Parathyroid adenoma (tissue), 2 donors: Measurements from ENCODE around the gene GABARAP.

Experiments
- H2AFZ ChIP-seq: fragments of 300-600 bp; sonication (generic); one replicate; pipeline ENCODE4 v1.7.0; 2017; ENCODE audit warnings: antibody characterized with exemption, mild to moderate bottlenecking
- H3K27ac ChIP-seq: fragments of 300-600 bp; sonication (generic); one replicate; pipeline ENCODE4 v1.7.0; 2017
- H3K27me3 ChIP-seq: fragments of 300-600 bp; sonication (generic); one replicate; pipeline ENCODE4 v1.7.0; 2017; ENCODE audit warnings: low read length; ENCODE audit not compliant: control insufficient read depth, insufficient read depth
- H3K36me3 ChIP-seq: fragments of 300-600 bp; sonication (generic); one replicate; pipeline ENCODE4 v1.7.0; 2017; ENCODE audit warnings: low read length; ENCODE audit not compliant: control insufficient read depth, insufficient read depth
- H3K4me1 ChIP-seq: fragments of 300-600 bp; sonication (generic); one replicate; pipeline ENCODE4 v1.7.0; 2017; ENCODE audit warnings: control low read depth
- H3K4me2 ChIP-seq: fragments of 300-600 bp; sonication (generic); one replicate; pipeline ENCODE4 v1.7.0; 2017; ENCODE audit warnings: low read length
- H3K4me3 ChIP-seq: fragments of 300-600 bp; sonication (generic); one replicate; pipeline ENCODE4 v1.7.0; 2017; ENCODE audit warnings: low read depth, low read length
- H3K79me2 ChIP-seq: fragments of 300-600 bp; sonication (generic); one replicate; pipeline ENCODE4 v1.7.0; 2017; ENCODE audit warnings: control low read depth
- H3K9ac ChIP-seq: fragments of 300-600 bp; sonication (generic); one replicate; pipeline ENCODE4 v1.7.0; 2017; ENCODE audit warnings: mild to moderate bottlenecking
- H3K9me3 ChIP-seq: fragments of 300-600 bp; sonication (generic); one replicate; pipeline ENCODE4 v1.7.0; 2017; ENCODE audit warnings: low read length; ENCODE audit not compliant: control insufficient read depth
- CTCF ChIP-seq: fragments of 300-600 bp; sonication (generic); IDR thresholded peaks from one replicate; pipeline ENCODE4 v1.7.0; 2017; ENCODE audit warnings: antibody characterized with exemption, mild to moderate bottlenecking
- donor health status: primary hyperparathyroidism.

Gene GABARAP

GRCh38 chr17:7261379-7262191 is 19.3 kb upstream of the GABARAP start:
- no peaks in the 10 kb centered on the region for H3K27me3 ChIP-seq
- H3K27ac ChIP-seq: peak overlapping the region; percentile 99

GRCh38 chr17:7260651-7261378 is 18.6 kb upstream of the GABARAP start:
- H3K4me3 ChIP-seq: peak overlapping the region; percentile 83
- no peak for TF ChIP-seq CTCF
- H3K4me1 ChIP-seq: peaks cover 15% of the 10 kb centered on the region
- H2AFZ ChIP-seq: peak overlapping the region; percentile 97
- H3K9me3 ChIP-seq: no peaks in the 10 kb centered on the region
- peak overlapping the region; percentile 99 for H3K9ac ChIP-seq
- H3K27ac ChIP-seq: peak overlapping the region; percentile 99
- H3K36me3 ChIP-seq: no peaks in the 10 kb centered on the region
- peaks cover 11% of the 10 kb centered on the region for H3K79me2 ChIP-seq
- no peaks in the 10 kb centered on the region for H3K27me3 ChIP-seq
- H3K4me2 ChIP-seq: peak overlapping the region; percentile 99

More at GRCh38 chr17:7261379-7262191, 19.3 kb upstream of the GABARAP start:
- H3K36me3 ChIP-seq: no peaks in the 10 kb centered on the region
- peak overlapping the region; percentile 99 for H3K4me2 ChIP-seq
- H3K4me1 ChIP-seq: peaks cover 15% of the 10 kb centered on the region
- TF ChIP-seq CTCF: no peak
- peak overlapping the region; percentile 97 for H2AFZ ChIP-seq
- H3K79me2 ChIP-seq: peaks cover 11% of the 10 kb centered on the region
- H3K4me3 ChIP-seq: peak overlapping the region; percentile 83
- peak overlapping the region; percentile 99 for H3K9ac ChIP-seq
- no peaks in the 10 kb centered on the region for H3K9me3 ChIP-seq

- no peak for TF ChIP-seq CTCF
- Histone ChIP-seq H3K4me2 (peak overlapping the region; percentile 99), H2AFZ (no peak overlapping the region), H3K79me2 (peaks cover 11% of the 10 kb centered on the region), H3K36me3 (no peaks in the 10 kb centered on the region), H3K27me3 (no peaks in the 10 kb centered on the region), H3K4me3 (peak overlapping the region; percentile 83), H3K9me3 (no peaks in the 10 kb centered on the region), H3K9ac (no peak overlapping the region), H3K4me1 (peaks cover 15% of the 10 kb centered on the region), H3K27ac (peak overlapping the region; percentile 99)
Observed at GRCh38 chr17:7260151-7260550, 17.9 kb upstream of the GABARAP start.

GRCh38 chr17:7259555-7259889 is 17.3 kb upstream of the GABARAP start:
- Histone ChIP-seq H3K9ac (no peak overlapping the region), H2AFZ (no peak overlapping the region), H3K27me3 (no peaks in the 10 kb centered on the region), H3K9me3 (no peaks in the 10 kb centered on the region), H3K4me2 (no peak overlapping the region), H3K36me3 (no peaks in the 10 kb centered on the region), H3K4me3 (no peak overlapping the region), H3K27ac (no peak overlapping the region), H3K4me1 (peaks cover 15% of the 10 kb centered on the region), H3K79me2 (peaks cover 11% of the 10 kb centered on the region)
- TF ChIP-seq CTCF: no peak
